Activated T-cell treated with anti-CD3 and anti-CD28 coated beads, Interleukin-2, amount 50 U/mL, for 72 hours (primary cell): ENCODE measurements around the gene ZBTB47. TPM values are rescaled to one million over a fixed set of nuclear protein-coding genes. Genes with fewer than 3 reads are reported as not detected.

Source experiments
- ATAC-seq, 2 donors: fragments of 150-1000 bp; cut with Tn5 transposase; replicated peaks in 1 of 2; 2 replicates each; pipeline ENCODE4 v1.10.0; 2021; ENCODE audit warnings: moderate library complexity in 2 of 2, mild to moderate bottlenecking in 1 of 2
- DNase-seq, 2 donors: peaks; one replicate each; pipeline ENCODE4 v3.0.0; 2021 to 2022; ENCODE audit warnings: mixed read lengths in 1 of 2
- H3K27ac Mint-ChIP-seq: one replicate; pipeline ENCODE4 v1.8.0; 2022; ENCODE audit warnings: mild to moderate bottlenecking, moderate library complexity, mixed read lengths
- H3K27me3 Mint-ChIP-seq: one replicate; pipeline ENCODE4 v1.8.0; 2022; ENCODE audit warnings: low read depth, mixed read lengths
- H3K36me3 Mint-ChIP-seq, 2 donors: one replicate each; pipeline ENCODE4 v1.8.0; 2022; ENCODE audit warnings: mixed read lengths in 2 of 2, mild to moderate bottlenecking in 1 of 2; ENCODE audit not compliant: insufficient read depth in 2 of 2
- H3K4me1 Mint-ChIP-seq: one replicate; pipeline ENCODE4 v1.8.0; 2022; ENCODE audit warnings: low read depth, mixed read lengths
- H3K4me3 Mint-ChIP-seq, 2 donors: one replicate each; pipeline ENCODE4 v1.8.0; 2022; ENCODE audit warnings: mild to moderate bottlenecking in 2 of 2, mixed read lengths in 2 of 2, moderate library complexity in 2 of 2
- H3K9me3 Mint-ChIP-seq, 2 donors: one replicate each; pipeline ENCODE4 v1.8.0; 2022; ENCODE audit warnings: mixed read lengths in 2 of 2
- total RNA-seq, 2 donors: library from RNA; stranded (reverse); gene quantifications; one replicate each; pipeline ENCODE4 v1.2.3, GENCODE V29; 2022

The ZBTB47 gene
- total RNA-seq, 2 donors from 2014 or later: 0.55 to 0.69 TPM

GRCh38 chr3:42663581-42664437 lies 10.3 kb downstream of the ZBTB47 start:
- no peak overlapping the region for H3K27ac Mint-ChIP-seq
- H3K4me1 Mint-ChIP-seq: no peaks in the 10 kb centered on the region
- DNase-seq (no peak), ATAC-seq (no peak)
- no peaks in the 10 kb centered on the region for H3K36me3 Mint-ChIP-seq
- peaks cover 0 to 4% of the 10 kb centered on the region in 2 donors for H3K9me3 Mint-ChIP-seq
- H3K4me3 Mint-ChIP-seq: no peak overlapping the region
- no peaks in the 10 kb centered on the region for H3K27me3 Mint-ChIP-seq

GRCh38 chr3:42664438-42664803 lies 10.9 kb downstream of the ZBTB47 start:
- peaks cover 0 to 5% of the 10 kb centered on the region in 2 donors for H3K9me3 Mint-ChIP-seq
- no peak for ATAC-seq
- no peak for DNase-seq
- no peak overlapping the region for H3K4me3 Mint-ChIP-seq
- no peaks in the 10 kb centered on the region for H3K4me1 Mint-ChIP-seq
- H3K27me3 Mint-ChIP-seq: no peaks in the 10 kb centered on the region
- no peaks in the 10 kb centered on the region for H3K36me3 Mint-ChIP-seq
- no peak overlapping the region for H3K27ac Mint-ChIP-seq

GRCh38 chr3:42665050-42665878 lies 11.8 kb downstream of the ZBTB47 start:
- H3K4me3 Mint-ChIP-seq: no peak overlapping the region
- DNase-seq (no peak), ATAC-seq (no peak)
- no peaks in the 10 kb centered on the region for H3K27me3 Mint-ChIP-seq
- H3K4me1 Mint-ChIP-seq: no peaks in the 10 kb centered on the region
- H3K9me3 Mint-ChIP-seq: peaks cover 0 to 5% of the 10 kb centered on the region in 2 donors
- H3K27ac Mint-ChIP-seq: no peak overlapping the region
- H3K36me3 Mint-ChIP-seq: no peaks in the 10 kb centered on the region

- no peaks in the 10 kb centered on the region for H3K4me1 Mint-ChIP-seq
- ATAC-seq: no peak
- H3K36me3 Mint-ChIP-seq: no peaks in the 10 kb centered on the region
- DNase-seq: no peak
- H3K27me3 Mint-ChIP-seq: no peaks in the 10 kb centered on the region
- no peak overlapping the region for H3K27ac Mint-ChIP-seq
- H3K9me3 Mint-ChIP-seq: peaks cover 0 to 5% of the 10 kb centered on the region in 2 donors
- no peak overlapping the region for H3K4me3 Mint-ChIP-seq
Observed at GRCh38 chr3:42666022-42666421, 12.5 kb downstream of the ZBTB47 start.

GRCh38 chr3:42666577-42666998 lies 13.1 kb downstream of the ZBTB47 start:
- Mint-ChIP-seq H3K9me3 (peaks cover 0 to 5% of the 10 kb centered on the region in 2 donors), H3K4me3 (no peak overlapping the region), H3K27ac (no peak overlapping the region), H3K27me3 (no peaks in the 10 kb centered on the region), H3K36me3 (no peaks in the 10 kb centered on the region), H3K4me1 (no peaks in the 10 kb centered on the region)
- ATAC-seq: no peak
- no peak for DNase-seq

- ATAC-seq (no peak), DNase-seq (no peak)
- Mint-ChIP-seq H3K27ac (no peak overlapping the region), H3K4me3 (no peak overlapping the region), H3K4me1 (no peaks in the 10 kb centered on the region), H3K27me3 (no peaks in the 10 kb centered on the region), H3K9me3 (peaks cover 0 to 5% of the 10 kb centered on the region in 2 donors), H3K36me3 (no peaks in the 10 kb centered on the region)
Observed at GRCh38 chr3:42667096-42667522, 13.6 kb downstream of the ZBTB47 start.

GRCh38 chr3:42667523-42668412 lies 14.3 kb downstream of the ZBTB47 start:
- Mint-ChIP-seq H3K27ac (no peak overlapping the region), H3K9me3 (peaks cover 0 to 5% of the 10 kb centered on the region in 2 donors), H3K27me3 (no peaks in the 10 kb centered on the region), H3K4me3 (no peak overlapping the region), H3K36me3 (no peaks in the 10 kb centered on the region), H3K4me1 (no peaks in the 10 kb centered on the region)
- DNase-seq (no peak), ATAC-seq (no peak)

- Mint-ChIP-seq H3K9me3 (peaks cover 0 to 5% of the 10 kb centered on the region in 2 donors), H3K4me3 (no peak overlapping the region), H3K36me3 (no peaks in the 10 kb centered on the region), H3K27me3 (no peaks in the 10 kb centered on the region), H3K4me1 (no peaks in the 10 kb centered on the region), H3K27ac (no peak overlapping the region)
- ATAC-seq (no peak), DNase-seq (no peak)
Observed at GRCh38 chr3:42668413-42668760, 14.9 kb downstream of the ZBTB47 start.

GRCh38 chr3:42668793-42669217 lies 15.3 kb downstream of the ZBTB47 start:
- no peak overlapping the region for H3K4me3 Mint-ChIP-seq
- no peaks in the 10 kb centered on the region for H3K4me1 Mint-ChIP-seq
- no peak for DNase-seq
- peaks cover 0 to 5% of the 10 kb centered on the region in 2 donors for H3K9me3 Mint-ChIP-seq
- H3K36me3 Mint-ChIP-seq: no peaks in the 10 kb centered on the region
- H3K27me3 Mint-ChIP-seq: no peaks in the 10 kb centered on the region
- H3K27ac Mint-ChIP-seq: no peak overlapping the region
- no peak for ATAC-seq

GRCh38 chr3:42670051-42670576 lies 16.6 kb downstream of the ZBTB47 start:
- peaks cover 0 to 5% of the 10 kb centered on the region in 2 donors for H3K9me3 Mint-ChIP-seq
- H3K27ac Mint-ChIP-seq: no peak overlapping the region
- H3K4me1 Mint-ChIP-seq: no peaks in the 10 kb centered on the region
- ATAC-seq (no peak), DNase-seq (no peak)
- H3K27me3 Mint-ChIP-seq: no peaks in the 10 kb centered on the region
- H3K36me3 Mint-ChIP-seq: no peaks in the 10 kb centered on the region
- H3K4me3 Mint-ChIP-seq: no peak overlapping the region

- DNase-seq: no peak
- Mint-ChIP-seq H3K9me3 (peaks cover 0 to 5% of the 10 kb centered on the region in 2 donors), H3K4me3 (no peak overlapping the region), H3K27ac (no peak overlapping the region), H3K27me3 (no peaks in the 10 kb centered on the region), H3K4me1 (no peaks in the 10 kb centered on the region), H3K36me3 (no peaks in the 10 kb centered on the region)
- no peak for ATAC-seq
Observed at GRCh38 chr3:42670670-42671069, 17.2 kb downstream of the ZBTB47 start.

- Mint-ChIP-seq H3K36me3 (peaks cover 4 to 7% of the 10 kb centered on the region in 2 donors), H3K4me1 (no peaks in the 10 kb centered on the region), H3K9me3 (peaks cover 3 to 9% of the 10 kb centered on the region in 2 donors), H3K27ac (no peak overlapping the region), H3K27me3 (no peaks in the 10 kb centered on the region), H3K4me3 (no peak overlapping the region)
- DNase-seq: no peak
- ATAC-seq: no peak
Observed at GRCh38 chr3:42672515-42672914, 19.0 kb downstream of the ZBTB47 start.
